ENCODE measurements around the gene GLDN. TPM values are rescaled to one million over a fixed set of nuclear protein-coding genes. Genes with fewer than 3 reads are reported as not detected.

Gene GLDN
- total RNA-seq, 1 experiment from 2014 or later: 0.57 TPM

DNA sequence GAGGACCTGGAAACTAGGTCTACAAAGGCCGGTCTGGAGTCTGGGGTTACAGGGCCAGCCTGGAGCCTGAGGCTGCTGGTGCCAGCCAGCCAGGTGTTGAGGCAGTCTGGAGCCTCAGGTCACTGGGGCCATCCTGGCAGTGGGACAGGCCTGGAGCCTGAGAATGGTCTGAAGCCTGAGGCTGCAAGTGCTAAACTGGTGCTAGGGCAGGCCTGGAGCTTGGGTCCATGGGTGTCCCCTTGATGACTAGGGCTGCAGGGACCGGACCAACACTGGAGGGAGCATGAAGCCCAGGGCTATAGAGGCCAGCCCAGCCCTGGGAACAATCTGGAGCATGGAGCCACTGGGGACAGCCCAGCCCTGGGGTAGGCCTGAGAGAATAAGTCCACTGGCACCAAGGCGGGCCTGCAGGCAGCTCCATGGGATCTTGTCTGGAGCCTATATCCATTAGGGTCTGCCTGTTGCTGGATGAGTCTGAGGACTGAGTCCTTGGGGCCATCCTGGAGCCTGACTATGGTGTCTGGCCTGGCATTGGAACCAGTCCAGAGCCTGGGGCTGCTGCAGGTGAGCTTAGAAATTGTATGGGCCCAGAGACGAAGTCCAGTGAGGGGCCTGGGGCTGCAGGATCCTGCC is 101.9 kb downstream of the GLDN start:
- intact Hi-C loops (cut with micrococcal nuclease; ENCODE audit: unreplicated experiment): no loop called here
- ATAC-seq: peak; percentile 59

DNA sequence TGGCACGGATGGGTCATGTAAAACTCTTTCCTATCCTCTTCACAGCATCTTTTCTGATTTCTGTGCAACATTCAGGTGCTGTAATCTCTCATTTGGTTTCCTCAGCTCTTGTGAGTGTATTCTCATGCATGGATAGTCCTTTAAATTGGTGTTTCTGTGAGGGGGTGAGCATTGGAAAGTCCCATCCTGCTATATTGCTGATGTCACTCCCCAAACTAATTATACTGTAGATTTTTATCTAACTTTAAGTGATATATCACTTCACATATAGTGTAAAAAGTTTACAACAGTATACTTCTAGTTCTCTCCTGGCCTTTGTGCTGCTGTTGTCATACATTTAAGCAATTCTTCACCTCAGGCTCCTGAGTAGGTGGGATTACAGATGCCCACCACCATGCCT is 102.7 kb downstream of the GLDN start:
- ATAC-seq (no peak), DNase-seq (ENCODE audit: low read depth, low spot score) (no peak)
- CTCF ChIA-PET: no interaction called here
- Histone ChIP-seq H3K4me1 (ENCODE audit: control insufficient read depth, insufficient read depth, low read length) (no peaks in the 10 kb centered on the region), H3K4me3 (ENCODE audit: low read depth in 2 of 2, low read length in 2 of 2) (no peak overlapping the region), H3K9me3 (ENCODE audit: control insufficient read depth, insufficient read depth, low read depth, low read length) (no peaks in the 10 kb centered on the region), H3K27me3 (ENCODE audit: control insufficient read depth, insufficient read depth, low read length) (no peaks in the 10 kb centered on the region), H3K27ac (ENCODE audit: low read length) (no peak overlapping the region), H3K36me3 (ENCODE audit: control insufficient read depth, insufficient read depth, low read length) (no peaks in the 10 kb centered on the region)
- TF ChIP-seq, protein P1, sequence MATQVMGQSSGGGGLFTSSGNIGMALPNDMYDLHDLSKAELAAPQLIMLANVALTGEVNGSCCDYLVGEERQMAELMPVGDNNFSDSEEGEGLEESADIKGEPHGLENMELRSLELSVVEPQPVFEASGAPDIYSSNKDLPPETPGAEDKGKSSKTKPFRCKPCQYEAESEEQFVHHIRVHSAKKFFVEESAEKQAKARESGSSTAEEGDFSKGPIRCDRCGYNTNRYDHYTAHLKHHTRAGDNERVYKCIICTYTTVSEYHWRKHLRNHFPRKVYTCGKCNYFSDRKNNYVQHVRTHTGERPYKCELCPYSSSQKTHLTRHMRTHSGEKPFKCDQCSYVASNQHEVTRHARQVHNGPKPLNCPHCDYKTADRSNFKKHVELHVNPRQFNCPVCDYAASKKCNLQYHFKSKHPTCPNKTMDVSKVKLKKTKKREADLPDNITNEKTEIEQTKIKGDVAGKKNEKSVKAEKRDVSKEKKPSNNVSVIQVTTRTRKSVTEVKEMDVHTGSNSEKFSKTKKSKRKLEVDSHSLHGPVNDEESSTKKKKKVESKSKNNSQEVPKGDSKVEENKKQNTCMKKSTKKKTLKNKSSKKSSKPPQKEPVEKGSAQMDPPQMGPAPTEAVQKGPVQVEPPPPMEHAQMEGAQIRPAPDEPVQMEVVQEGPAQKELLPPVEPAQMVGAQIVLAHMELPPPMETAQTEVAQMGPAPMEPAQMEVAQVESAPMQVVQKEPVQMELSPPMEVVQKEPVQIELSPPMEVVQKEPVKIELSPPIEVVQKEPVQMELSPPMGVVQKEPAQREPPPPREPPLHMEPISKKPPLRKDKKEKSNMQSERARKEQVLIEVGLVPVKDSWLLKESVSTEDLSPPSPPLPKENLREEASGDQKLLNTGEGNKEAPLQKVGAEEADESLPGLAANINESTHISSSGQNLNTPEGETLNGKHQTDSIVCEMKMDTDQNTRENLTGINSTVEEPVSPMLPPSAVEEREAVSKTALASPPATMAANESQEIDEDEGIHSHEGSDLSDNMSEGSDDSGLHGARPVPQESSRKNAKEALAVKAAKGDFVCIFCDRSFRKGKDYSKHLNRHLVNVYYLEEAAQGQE (IDR thresholded peaks at IDR 0.05; ENCODE audit: insufficient read depth in 1 of 2, low read depth in 2 of 2, low read length in 1 of 2): no peak
- TF ChIP-seq, protein P2, sequence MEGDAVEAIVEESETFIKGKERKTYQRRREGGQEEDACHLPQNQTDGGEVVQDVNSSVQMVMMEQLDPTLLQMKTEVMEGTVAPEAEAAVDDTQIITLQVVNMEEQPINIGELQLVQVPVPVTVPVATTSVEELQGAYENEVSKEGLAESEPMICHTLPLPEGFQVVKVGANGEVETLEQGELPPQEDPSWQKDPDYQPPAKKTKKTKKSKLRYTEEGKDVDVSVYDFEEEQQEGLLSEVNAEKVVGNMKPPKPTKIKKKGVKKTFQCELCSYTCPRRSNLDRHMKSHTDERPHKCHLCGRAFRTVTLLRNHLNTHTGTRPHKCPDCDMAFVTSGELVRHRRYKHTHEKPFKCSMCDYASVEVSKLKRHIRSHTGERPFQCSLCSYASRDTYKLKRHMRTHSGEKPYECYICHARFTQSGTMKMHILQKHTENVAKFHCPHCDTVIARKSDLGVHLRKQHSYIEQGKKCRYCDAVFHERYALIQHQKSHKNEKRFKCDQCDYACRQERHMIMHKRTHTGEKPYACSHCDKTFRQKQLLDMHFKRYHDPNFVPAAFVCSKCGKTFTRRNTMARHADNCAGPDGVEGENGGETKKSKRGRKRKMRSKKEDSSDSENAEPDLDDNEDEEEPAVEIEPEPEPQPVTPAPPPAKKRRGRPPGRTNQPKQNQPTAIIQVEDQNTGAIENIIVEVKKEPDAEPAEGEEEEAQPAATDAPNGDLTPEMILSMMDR (IDR thresholded peaks at IDR 0.05): no peak
- TF ChIP-seq POLR2AphosphoS5 (IDR thresholded peaks at IDR 0.05; ENCODE audit: low read depth, low read length) (no peak), TCF7L2 (IDR thresholded peaks at IDR 0.05; ENCODE audit: low read depth, low read length) (no peak), SIN3A (IDR thresholded peaks at IDR 0.05; ENCODE audit: borderline replicate concordance, insufficient read depth, low read depth, low read length) (no peak)
- intact Hi-C loops (cut with micrococcal nuclease; ENCODE audit: unreplicated experiment): no loop called here
- POLR2A ChIA-PET: no interaction called here
- no TSS peak for BruUV-seq (replicated peaks)
- in situ Hi-C loops (cut with HindIII; ENCODE audit: low pct_unique_long_range_greater_than_20kb, low sequenced_read_pairs): no loop called here

More for the DNA sequence above, 101.9 kb downstream of the GLDN start:
- ChIA-PET CTCF (no interaction called here), POLR2A (no interaction called here)
- no peak overlapping the region for H3K27ac ChIP-seq (ENCODE audit: low read length)
- H3K27me3 ChIP-seq (ENCODE audit: control insufficient read depth, insufficient read depth, low read length): no peaks in the 10 kb centered on the region
- no peaks in the 10 kb centered on the region for H3K4me1 ChIP-seq (ENCODE audit: control insufficient read depth, insufficient read depth, low read length)
- in situ Hi-C loops (cut with HindIII; ENCODE audit: low pct_unique_long_range_greater_than_20kb, low sequenced_read_pairs): no loop called here
- H3K9me3 ChIP-seq (ENCODE audit: control insufficient read depth, insufficient read depth, low read depth, low read length): no peaks in the 10 kb centered on the region
- no peak for DNase-seq (ENCODE audit: low read depth, low spot score)
- no peaks in the 10 kb centered on the region for H3K36me3 ChIP-seq (ENCODE audit: control insufficient read depth, insufficient read depth, low read length)
- TF ChIP-seq TCF7L2 (IDR thresholded peaks at IDR 0.05; ENCODE audit: low read depth, low read length): no peak
- TF ChIP-seq, protein P1 (IDR thresholded peaks at IDR 0.05; ENCODE audit: insufficient read depth in 1 of 2, low read depth in 2 of 2, low read length in 1 of 2): no peak
- TF ChIP-seq, protein P2 (IDR thresholded peaks at IDR 0.05): no peak
- no peak for TF ChIP-seq POLR2AphosphoS5 (IDR thresholded peaks at IDR 0.05; ENCODE audit: low read depth, low read length)
- TF ChIP-seq SIN3A (IDR thresholded peaks at IDR 0.05; ENCODE audit: borderline replicate concordance, insufficient read depth, low read depth, low read length): no peak
- BruUV-seq (replicated peaks): no TSS peak
- H3K4me3 ChIP-seq (ENCODE audit: low read depth in 2 of 2, low read length in 2 of 2): no peak overlapping the region
